Measurements from ENCODE around the gene VDR.

VDR gene

GRCh38 chr12:47876440-47876960 is 28.3 kb downstream of the VDR start:
- Histone ChIP-seq H3K27ac (ENCODE audit: low read length) (no peak overlapping the region), H3K79me2 (ENCODE audit: low read length) (peaks cover 69% of the 10 kb centered on the region), H3F3A (ENCODE audit: insufficient read depth, low read length) (0 out of 2 replicates have a peak, but pooled peaks cover 6% of the 10 kb centered on the region), H2AFZ (ENCODE audit: low read length) (no peak overlapping the region), H4K20me1 (ENCODE audit: insufficient read depth, low read length) (no peaks in the 10 kb centered on the region), H3K4me3 (ENCODE audit: low read length) (no peak overlapping the region), H3K4me1 (ENCODE audit: low read length) (peaks cover 15% of the 10 kb centered on the region), H3K9me2 (replicated peaks; ENCODE audit: insufficient read depth, low read length) (no peaks in the 10 kb centered on the region), H3K9me3 (replicated peaks; ENCODE audit: insufficient read depth, low read length) (no peaks in the 10 kb centered on the region), H3K36me3 (replicated peaks; ENCODE audit: insufficient read depth, low read length) (0 out of 2 replicates have a peak, but pooled peaks cover 3% of the 10 kb centered on the region), H3K27me3 (replicated peaks; ENCODE audit: insufficient read depth, low read length) (no peaks in the 10 kb centered on the region), H3K4me2 (ENCODE audit: low read depth, low read length) (no peak overlapping the region), H3K9ac (ENCODE audit: low read length) (no peak overlapping the region)
- TF ChIP-seq EZH2 (optimal IDR thresholded peaks at IDR 0.05; ENCODE audit: low read depth, low read length) (no peak), EZH2phosphoT487 (IDR thresholded peaks at IDR 0.05; ENCODE audit: low read length) (no peak)
- TF ChIP-seq, protein P1, sequence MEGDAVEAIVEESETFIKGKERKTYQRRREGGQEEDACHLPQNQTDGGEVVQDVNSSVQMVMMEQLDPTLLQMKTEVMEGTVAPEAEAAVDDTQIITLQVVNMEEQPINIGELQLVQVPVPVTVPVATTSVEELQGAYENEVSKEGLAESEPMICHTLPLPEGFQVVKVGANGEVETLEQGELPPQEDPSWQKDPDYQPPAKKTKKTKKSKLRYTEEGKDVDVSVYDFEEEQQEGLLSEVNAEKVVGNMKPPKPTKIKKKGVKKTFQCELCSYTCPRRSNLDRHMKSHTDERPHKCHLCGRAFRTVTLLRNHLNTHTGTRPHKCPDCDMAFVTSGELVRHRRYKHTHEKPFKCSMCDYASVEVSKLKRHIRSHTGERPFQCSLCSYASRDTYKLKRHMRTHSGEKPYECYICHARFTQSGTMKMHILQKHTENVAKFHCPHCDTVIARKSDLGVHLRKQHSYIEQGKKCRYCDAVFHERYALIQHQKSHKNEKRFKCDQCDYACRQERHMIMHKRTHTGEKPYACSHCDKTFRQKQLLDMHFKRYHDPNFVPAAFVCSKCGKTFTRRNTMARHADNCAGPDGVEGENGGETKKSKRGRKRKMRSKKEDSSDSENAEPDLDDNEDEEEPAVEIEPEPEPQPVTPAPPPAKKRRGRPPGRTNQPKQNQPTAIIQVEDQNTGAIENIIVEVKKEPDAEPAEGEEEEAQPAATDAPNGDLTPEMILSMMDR (IDR thresholded peaks at IDR 0.05; ENCODE audit: low read length) = no peak
- no peak for DNase-seq

DNA sequence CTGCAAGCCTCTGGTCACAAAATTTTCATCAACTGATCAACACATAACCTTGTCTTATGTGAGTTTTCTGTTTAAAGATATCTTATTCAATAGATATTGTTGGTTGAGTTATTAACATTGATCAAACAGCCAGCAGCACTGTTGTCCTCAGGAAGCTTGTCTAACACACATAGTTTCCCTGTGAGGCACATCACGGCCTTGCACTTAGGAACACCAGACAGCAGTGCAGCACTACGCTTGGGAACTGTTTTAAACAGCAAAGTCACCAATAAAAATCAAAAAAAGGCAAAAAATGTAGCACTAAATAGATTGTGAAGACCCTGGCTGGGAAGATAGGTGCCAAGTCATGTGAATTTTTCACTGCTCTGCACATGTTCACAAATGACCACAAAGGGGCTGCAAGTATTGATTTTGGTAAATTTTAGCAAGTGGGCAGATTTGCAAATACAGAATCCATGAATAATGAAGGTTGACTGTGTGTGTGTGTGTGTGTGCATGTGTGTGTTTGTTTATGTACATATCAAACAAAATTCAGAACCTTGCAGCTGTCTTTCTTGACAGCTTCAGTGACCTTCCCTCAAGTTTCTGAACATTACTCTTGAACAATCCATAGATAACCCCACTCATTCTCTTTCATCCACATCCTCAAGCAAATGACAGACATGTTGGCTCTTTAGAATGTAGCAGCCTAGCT is 28.9 kb downstream of the VDR start:
- no peak overlapping the region for H2AFZ ChIP-seq (ENCODE audit: low read length)
- H3K4me2 ChIP-seq (ENCODE audit: low read depth, low read length) = no peak overlapping the region
- peaks cover 20% of the 10 kb centered on the region for H3K4me1 ChIP-seq (ENCODE audit: low read length)
- H3K79me2 ChIP-seq (ENCODE audit: low read length) = peaks cover 64% of the 10 kb centered on the region
- no peaks in the 10 kb centered on the region for H3K36me3 ChIP-seq (replicated peaks; ENCODE audit: insufficient read depth, low read length)
- H3K9me2 ChIP-seq (replicated peaks; ENCODE audit: insufficient read depth, low read length) = no peaks in the 10 kb centered on the region
- H4K20me1 ChIP-seq (ENCODE audit: insufficient read depth, low read length) = no peaks in the 10 kb centered on the region
- H3F3A ChIP-seq (ENCODE audit: insufficient read depth, low read length) = peaks cover 8% of the 10 kb centered on the region
- no peak overlapping the region for H3K27ac ChIP-seq (ENCODE audit: low read length)
- H3K9ac ChIP-seq (ENCODE audit: low read length) = no peak overlapping the region
- H3K27me3 ChIP-seq (replicated peaks; ENCODE audit: insufficient read depth, low read length) = no peaks in the 10 kb centered on the region
- H3K4me3 ChIP-seq (ENCODE audit: low read length) = no peak overlapping the region
- H3K9me3 ChIP-seq (replicated peaks; ENCODE audit: insufficient read depth, low read length) = no peaks in the 10 kb centered on the region
- TF ChIP-seq, protein P1 (IDR thresholded peaks at IDR 0.05; ENCODE audit: low read length) = no peak
- TF ChIP-seq EZH2phosphoT487 (IDR thresholded peaks at IDR 0.05; ENCODE audit: low read length) (no peak), EZH2 (optimal IDR thresholded peaks at IDR 0.05; ENCODE audit: low read depth, low read length) (no peak)
- DNase-seq = no peak

DNA sequence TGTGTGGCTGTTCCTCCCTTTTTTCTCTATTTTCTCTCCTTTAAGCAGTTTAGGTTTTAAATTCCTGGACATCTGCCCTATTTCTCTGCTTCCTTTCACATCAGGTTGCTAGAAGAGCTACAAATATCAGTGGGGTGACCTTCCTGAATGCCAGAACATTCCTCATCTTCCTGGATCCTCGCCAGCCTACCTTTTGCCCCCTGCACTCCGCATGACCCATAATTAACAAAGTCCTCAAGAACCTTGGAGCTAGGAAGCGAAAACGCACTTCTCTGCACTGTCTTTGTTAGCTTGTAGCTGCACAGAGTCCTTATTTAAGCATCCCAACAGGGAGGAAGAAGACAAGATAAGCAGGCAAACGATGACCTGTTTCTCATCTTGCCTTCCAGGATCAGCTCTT is 30.5 kb downstream of the VDR start:
- H3K27me3 ChIP-seq (replicated peaks; ENCODE audit: insufficient read depth, low read length) = no peaks in the 10 kb centered on the region
- H3F3A ChIP-seq (ENCODE audit: insufficient read depth, low read length) = peaks cover 23% of the 10 kb centered on the region
- H3K4me1 ChIP-seq (ENCODE audit: low read length) = peaks cover 35% of the 10 kb centered on the region
- H3K4me2 ChIP-seq (ENCODE audit: low read depth, low read length) = no peak overlapping the region
- DNase-seq = no peak
- no peaks in the 10 kb centered on the region for H4K20me1 ChIP-seq (ENCODE audit: insufficient read depth, low read length)
- TF ChIP-seq EZH2 (optimal IDR thresholded peaks at IDR 0.05; ENCODE audit: low read depth, low read length) = no peak
- no peak for TF ChIP-seq EZH2phosphoT487 (IDR thresholded peaks at IDR 0.05; ENCODE audit: low read length)
- TF ChIP-seq, protein P1 (IDR thresholded peaks at IDR 0.05; ENCODE audit: low read length) = no peak
- no peak overlapping the region for H3K4me3 ChIP-seq (ENCODE audit: low read length)
- H3K9ac ChIP-seq (ENCODE audit: low read length) = no peak overlapping the region
- no peaks in the 10 kb centered on the region for H3K36me3 ChIP-seq (replicated peaks; ENCODE audit: insufficient read depth, low read length)
- H3K79me2 ChIP-seq (ENCODE audit: low read length) = peaks cover 57% of the 10 kb centered on the region
- H2AFZ ChIP-seq (ENCODE audit: low read length) = no peak overlapping the region
- H3K9me2 ChIP-seq (replicated peaks; ENCODE audit: insufficient read depth, low read length) = no peaks in the 10 kb centered on the region
- H3K27ac ChIP-seq (ENCODE audit: low read length) = no peak overlapping the region
- H3K9me3 ChIP-seq (replicated peaks; ENCODE audit: insufficient read depth, low read length) = no peaks in the 10 kb centered on the region
